Liver (tissue), 3 donors: ENCODE results near the gene NRG3.

Experiments used
- CTCF ChIP-seq: fragments of 150-350 bp; IDR thresholded peaks from 2 replicates; pipeline ENCODE4 v1.5.1; 2017; ENCODE audit warnings: improper control_type of control experiment, low read depth, low read length; ENCODE audit not compliant: missing input control
- FOXA1 ChIP-seq: IDR thresholded peaks from 2 replicates; pipeline ENCODE4 v1.6.1; 2016; ENCODE audit warnings: antibody characterized with exemption
- JUND ChIP-seq, 2 donors: IDR thresholded peaks; 2 replicates each; pipeline ENCODE4 v1.6.1; 2016; ENCODE audit warnings: antibody characterized with exemption in 2 of 2
- RAD21 ChIP-seq, 2 donors: IDR thresholded peaks; 2 replicates each; pipeline ENCODE4 v1.6.1; 2016; ENCODE audit warnings: antibody characterized with exemption in 2 of 2, mild to moderate bottlenecking in 2 of 2
- TAF1 ChIP-seq: conservative IDR thresholded peaks from 2 replicates; pipeline ENCODE4 v1.6.1; 2016; ENCODE audit warnings: antibody characterized with exemption, mild to moderate bottlenecking
- donor health status: healthy.
- donor health status: healthy.

GRCh38 chr10:82660205-82660604 lies 785.2 kb downstream of the NRG3 start:
- TF ChIP-seq CTCF (no peak), TAF1 (no peak), RAD21 (IDR thresholded peaks at IDR 0.05) (no peak), JUND (IDR thresholded peaks at IDR 0.05) (no peak), FOXA1 (no peak)
